CD14-positive monocyte (primary cell): ENCODE measurements around the gene ALDH5A1. TPM values are rescaled to one million over a fixed set of nuclear protein-coding genes. Genes with fewer than 3 reads are reported as not detected.

Experiments
- DNase-seq, 3 donors: peaks; one replicate each; pipeline ENCODE4 v3.0.0-alpha.2; 2011 to 2022
- H2AFZ ChIP-seq: 2 replicates; pipeline ENCODE4 v1.6.0; 2012; ENCODE audit warnings: mild to moderate bottlenecking, low read depth, low read length, inconsistent platforms; ENCODE audit not compliant: insufficient read depth, poor library complexity, severe bottlenecking
- H3K27ac ChIP-seq, 2 donors: 1 replicate in 1 of 2; 2 replicates in 1 of 2; pipeline ENCODE4 v1.5.1; 2012 to 2013; ENCODE audit warnings: low read length in 2 of 2, control low read depth in 1 of 2, inconsistent platforms in 1 of 2, low read depth in 1 of 2, mild to moderate bottlenecking in 1 of 2
- H3K27me3 ChIP-seq, 2 donors: one replicate each; pipeline versions ENCODE4 v1.6.0 to v1.6.1; 2011 to 2013; ENCODE audit warnings: low read length in 2 of 2; ENCODE audit not compliant: control insufficient read depth in 2 of 2, insufficient read depth in 2 of 2
- H3K36me3 ChIP-seq, 2 donors: replicated peaks in 1 of 2; 1 replicate in 1 of 2; 2 replicates in 1 of 2; pipeline versions ENCODE4 v1.5.1 to v1.6.1; 2012 to 2013; ENCODE audit warnings: low read length in 2 of 2, control low read depth in 1 of 2, inconsistent platforms in 1 of 2, mild to moderate bottlenecking in 1 of 2; ENCODE audit not compliant: insufficient read depth in 2 of 2, control insufficient read depth in 1 of 2
- H3K4me1 ChIP-seq, 2 donors: 1 replicate in 1 of 2; 2 replicates in 1 of 2; pipeline versions ENCODE4 v1.5.1 to v1.6.1; 2012 to 2013; ENCODE audit warnings: low read length in 2 of 2, control low read depth in 1 of 2, inconsistent platforms in 1 of 2, mild to moderate bottlenecking in 1 of 2, moderate library complexity in 1 of 2; ENCODE audit not compliant: insufficient read depth in 2 of 2, control insufficient read depth in 1 of 2
- H3K4me2 ChIP-seq: replicated peaks from 2 replicates; pipeline ENCODE3; 2012; ENCODE audit warnings: low read length, moderate library complexity, mild to moderate bottlenecking; ENCODE audit not compliant: poor library complexity, severe bottlenecking; ENCODE audit errors: extremely low read depth
- H3K4me3 ChIP-seq, 3 experiments: fragments of 200-600 bp in 1 of 3; sonication (generic) in 1 of 3; replicated peaks in 1 of 3; 1 replicate in 2 of 3; 2 replicates in 1 of 3; pipeline ENCODE4 v1.5.1; 2011 to 2013; ENCODE audit warnings: low read length in 3 of 3, mild to moderate bottlenecking in 3 of 3, control low read depth in 2 of 3, low read depth in 2 of 3, inconsistent platforms in 1 of 3, moderate library complexity in 1 of 3
- H3K79me2 ChIP-seq: 2 replicates; pipeline ENCODE4 v1.6.0; 2012; ENCODE audit warnings: mild to moderate bottlenecking, control low read depth, inconsistent platforms, low read length, moderate library complexity; ENCODE audit not compliant: insufficient read depth
- H3K9ac ChIP-seq: 2 replicates; pipeline ENCODE4 v1.6.0; 2017; ENCODE audit warnings: low read length, mild to moderate bottlenecking; ENCODE audit not compliant: insufficient read depth, poor library complexity, severe bottlenecking
- H3K9me3 ChIP-seq, 2 donors: replicated peaks in 1 of 2; 1 replicate in 1 of 2; 2 replicates in 1 of 2; pipeline versions ENCODE4 v1.5.1 to v1.6.1; 2012 to 2013; ENCODE audit warnings: low read length in 2 of 2, control low read depth in 1 of 2; ENCODE audit not compliant: control insufficient read depth in 1 of 2, insufficient read depth in 1 of 2
- H4K20me1 ChIP-seq: 2 replicates; pipeline ENCODE4 v1.6.0; 2012; ENCODE audit warnings: mild to moderate bottlenecking, low read length, control low read depth, moderate library complexity; ENCODE audit not compliant: insufficient read depth
- H3K27ac Mint-ChIP-seq, 7 donors: one replicate each; pipeline ENCODE4 v1.8.0; 2020; ENCODE audit warnings: mild to moderate bottlenecking in 7 of 7, mixed read lengths in 7 of 7, moderate library complexity in 6 of 7, inconsistent platforms in 2 of 7
- H3K27me3 Mint-ChIP-seq, 3 donors: one replicate each; pipeline ENCODE4 v1.8.0; 2021 to 2022; ENCODE audit warnings: low read depth in 3 of 3, mild to moderate bottlenecking in 3 of 3, mixed read lengths in 3 of 3, moderate library complexity in 3 of 3, inconsistent platforms in 1 of 3
- H3K36me3 Mint-ChIP-seq, 2 donors: one replicate each; pipeline ENCODE4 v1.8.0; 2020; ENCODE audit warnings: mixed read lengths in 2 of 2, inconsistent platforms in 1 of 2, mild to moderate bottlenecking in 1 of 2
- H3K4me1 Mint-ChIP-seq: one replicate; pipeline ENCODE4 v1.8.0; 2020; ENCODE audit warnings: mild to moderate bottlenecking, mixed read lengths
- H3K4me3 Mint-ChIP-seq, 2 donors: one replicate each; pipeline ENCODE4 v1.8.0; 2020; ENCODE audit warnings: mild to moderate bottlenecking in 2 of 2, mixed read lengths in 2 of 2, moderate library complexity in 1 of 2
- H3K9me3 Mint-ChIP-seq, 7 donors: one replicate each; pipeline ENCODE4 v1.8.0; 2020 to 2022; ENCODE audit warnings: mixed read lengths in 7 of 7, mild to moderate bottlenecking in 6 of 7, moderate library complexity in 6 of 7, inconsistent platforms in 2 of 7
- WGBS: methylation state at CpG from one replicate; pipeline ENCODE4 v1.1.5; 2013; ENCODE audit warnings: missing lambda C conversion rate; ENCODE audit not compliant: insufficient coverage; 5-methylcytosine and 5-hydroxymethylcytosine counted together
- intact Hi-C, 2 donors: fragments of 100-400 bp; cut with micrococcal nuclease; formaldehyde crosslinking; loops; one replicate each; pipeline versions ENCODE4 v1.15.0 to v1.15.1; 2023
- polyA plus RNA-seq, 3 donors: library from polyadenylated mRNA; depleted of rRNA in 1 of 3; unstranded in 2 of 3; stranded (reverse) in 1 of 3; fragments of 300-500 nt in 2 of 3; fragments of >200 nt in 1 of 3; fragmentation: Illumina TruSeq in 2 of 3; gene quantifications; 1 replicate in 2 of 3; 2 replicates in 1 of 3; pipeline ENCODE4 v1.2.3, GENCODE V29; 2012 to 2021
- TF ChIP-seq, protein P1 (sequence below): fragments of 200-600 bp; IDR thresholded peaks from one replicate; pipeline ENCODE4 v1.8.0; 2022; ENCODE audit warnings: antibody characterized with exemption, mild to moderate bottlenecking

ALDH5A1 gene
- polyA plus RNA-seq, 3 donors, result 0.04 to 0.33 (median 0.17) TPM

DNA sequence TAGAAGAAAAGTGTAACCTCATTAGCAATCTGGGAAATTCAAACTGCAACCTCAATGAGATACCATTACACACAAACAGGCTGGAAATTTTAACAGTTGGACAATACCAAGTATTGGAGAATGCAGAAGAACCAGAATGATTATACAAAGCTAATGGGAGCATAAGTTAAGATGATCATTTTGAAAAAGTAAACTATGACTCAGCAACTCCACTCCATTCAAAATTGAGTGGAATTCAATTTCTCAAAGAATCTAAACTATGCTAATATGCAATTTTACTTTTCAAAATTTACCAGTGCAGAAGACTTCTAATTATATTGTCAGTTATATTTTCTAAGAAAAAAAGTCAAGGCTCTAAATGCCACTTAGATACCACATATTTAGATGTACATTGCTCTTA lies 22.6 kb upstream of the ALDH5A1 start:
- no peak overlapping the region for H2AFZ ChIP-seq
- H3K4me2 ChIP-seq, result no peak overlapping the region
- no peaks in the 10 kb centered on the region for H3K79me2 ChIP-seq
- Mint-ChIP-seq H3K4me3 (no peak overlapping the region), H3K36me3 (no peaks in the 10 kb centered on the region), H3K27ac (no peak overlapping the region), H3K9me3 (peaks cover 0 to 4% (median 0%) of the 10 kb centered on the region in 7 donors), H3K4me1 (no peaks in the 10 kb centered on the region), H3K27me3 (peaks cover 0 to 2% (median 1%) of the 10 kb centered on the region in 3 donors)
- no peak overlapping the region for H3K4me3 ChIP-seq
- TF ChIP-seq, protein P1, sequence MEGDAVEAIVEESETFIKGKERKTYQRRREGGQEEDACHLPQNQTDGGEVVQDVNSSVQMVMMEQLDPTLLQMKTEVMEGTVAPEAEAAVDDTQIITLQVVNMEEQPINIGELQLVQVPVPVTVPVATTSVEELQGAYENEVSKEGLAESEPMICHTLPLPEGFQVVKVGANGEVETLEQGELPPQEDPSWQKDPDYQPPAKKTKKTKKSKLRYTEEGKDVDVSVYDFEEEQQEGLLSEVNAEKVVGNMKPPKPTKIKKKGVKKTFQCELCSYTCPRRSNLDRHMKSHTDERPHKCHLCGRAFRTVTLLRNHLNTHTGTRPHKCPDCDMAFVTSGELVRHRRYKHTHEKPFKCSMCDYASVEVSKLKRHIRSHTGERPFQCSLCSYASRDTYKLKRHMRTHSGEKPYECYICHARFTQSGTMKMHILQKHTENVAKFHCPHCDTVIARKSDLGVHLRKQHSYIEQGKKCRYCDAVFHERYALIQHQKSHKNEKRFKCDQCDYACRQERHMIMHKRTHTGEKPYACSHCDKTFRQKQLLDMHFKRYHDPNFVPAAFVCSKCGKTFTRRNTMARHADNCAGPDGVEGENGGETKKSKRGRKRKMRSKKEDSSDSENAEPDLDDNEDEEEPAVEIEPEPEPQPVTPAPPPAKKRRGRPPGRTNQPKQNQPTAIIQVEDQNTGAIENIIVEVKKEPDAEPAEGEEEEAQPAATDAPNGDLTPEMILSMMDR, result no peak
- no peaks in the 10 kb centered on the region for H3K36me3 ChIP-seq
- no peaks in the 10 kb centered on the region for H3K4me1 ChIP-seq
- H3K9ac ChIP-seq, result no peak overlapping the region
- no peak for DNase-seq
- no peaks in the 10 kb centered on the region for H3K27me3 ChIP-seq
- no peaks in the 10 kb centered on the region for H4K20me1 ChIP-seq
- no peak overlapping the region for H3K27ac ChIP-seq
- H3K9me3 ChIP-seq, result no peaks in the 10 kb centered on the region
- intact Hi-C loops, result no loop called here

DNA sequence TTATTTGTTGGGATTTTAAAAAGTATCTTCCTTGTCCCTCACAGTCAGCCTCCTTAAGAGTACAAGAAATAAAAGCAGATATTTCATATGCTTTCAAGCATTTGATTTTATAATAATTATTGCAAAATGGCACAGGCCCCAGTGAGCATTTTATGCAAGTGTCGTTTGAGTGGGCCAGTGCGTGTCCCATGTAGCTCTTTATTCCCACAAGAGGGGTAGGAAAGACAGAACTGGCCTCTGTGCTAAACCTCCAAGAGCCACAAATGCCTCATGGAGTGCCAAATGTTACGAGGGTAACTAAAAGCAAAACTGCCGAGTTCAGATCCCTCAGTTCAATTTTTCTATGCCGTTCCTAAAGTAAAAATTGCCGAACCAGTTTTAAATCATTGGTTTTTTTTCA lies 18.1 kb upstream of the ALDH5A1 start:
- H3K27me3 ChIP-seq, result no peaks in the 10 kb centered on the region
- H3K36me3 ChIP-seq, result no peaks in the 10 kb centered on the region
- no peak for DNase-seq
- no peaks in the 10 kb centered on the region for H3K4me1 Mint-ChIP-seq
- H3K36me3 Mint-ChIP-seq, result no peaks in the 10 kb centered on the region
- no peaks in the 10 kb centered on the region for H4K20me1 ChIP-seq
- 100% methylated on average over 2 of the region's 6 CpGs for WGBS
- H3K27ac ChIP-seq, result no peak overlapping the region
- TF ChIP-seq, protein P1, result no peak
- H3K9ac ChIP-seq, result no peak overlapping the region
- H3K4me3 Mint-ChIP-seq, result no peak overlapping the region
- H3K4me1 ChIP-seq, result no peaks in the 10 kb centered on the region
- H3K27ac Mint-ChIP-seq, result no peak overlapping the region
- no peaks in the 10 kb centered on the region for H3K79me2 ChIP-seq
- no peaks in the 10 kb centered on the region for H3K27me3 Mint-ChIP-seq
- H2AFZ ChIP-seq, result no peak overlapping the region
- H3K4me3 ChIP-seq, result no peak overlapping the region
- intact Hi-C loops, result no loop called here
- H3K9me3 Mint-ChIP-seq, result no peaks in the 10 kb centered on the region
- H3K9me3 ChIP-seq, result no peaks in the 10 kb centered on the region
- no peak overlapping the region for H3K4me2 ChIP-seq
